Measurements from ENCODE around the gene HLA-DOA. TPM values are rescaled to one million over a fixed set of nuclear protein-coding genes. Genes with fewer than 3 reads are reported as not detected.
A peak's percentile ranks its signal among the peaks of the same experiment; 100 is the strongest.

HLA-DOA gene
- total RNA-seq, 1 experiment from 2014 or later = 4.1 TPM

GRCh38 chr6:32968093-32968866, 41.1 kb downstream of the HLA-DOA start, which contains the start of gene BRD2:
TSS of gene BRD2 (plus strand) at chr6:32968594. CDS start at chr6:32972899, 4,305 bp downstream.
- H3K9me3 Mint-ChIP-seq (ENCODE audit: low read depth, unreplicated experiment) = no peaks in the 10 kb centered on the region
- BruUV-seq (replicated peaks) = TSS peak; percentile 27
- peaks cover 67% of the 10 kb centered on the region for H3K36me3 Mint-ChIP-seq (ENCODE audit: insufficient read depth, unreplicated experiment)
- no peak for TF ChIP-seq CTCF (IDR thresholded peaks at IDR 0.05; ENCODE audit: unreplicated experiment)
- H3K4me3 Mint-ChIP-seq (ENCODE audit: low read depth, unreplicated experiment) = peak within 1 kb of the TSS; percentile 77
- CTCF ChIA-PET = interaction anchor here (0.7 to 11.8 kb wide), 7 partner anchors 13 to 130 kb away, joined by 3 to 143 read pairs (median 4); partner anchors contain the start of genes HLA-DMA and TAP2
- no peaks in the 10 kb centered on the region for H3K27me3 Mint-ChIP-seq (ENCODE audit: unreplicated experiment)
- H3K4me1 Mint-ChIP-seq (ENCODE audit: low read depth, unreplicated experiment) = peaks cover 41% of the 10 kb centered on the region
- intact Hi-C loops (cut with micrococcal nuclease; ENCODE audit: unreplicated experiment) = no loop called here
- DNase-seq = peak; percentile 99
- H3K27ac Mint-ChIP-seq (ENCODE audit: unreplicated experiment) = peak within 1 kb of the TSS; percentile 85

GRCh38 chr6:32967151-32968091, 42.0 kb downstream of the HLA-DOA start:
- Mint-ChIP-seq H3K27ac (ENCODE audit: unreplicated experiment) (peak overlapping the region; percentile 85), H3K9me3 (ENCODE audit: low read depth, unreplicated experiment) (no peaks in the 10 kb centered on the region), H3K4me1 (ENCODE audit: low read depth, unreplicated experiment) (peaks cover 41% of the 10 kb centered on the region), H3K36me3 (ENCODE audit: insufficient read depth, unreplicated experiment) (peaks cover 58% of the 10 kb centered on the region), H3K27me3 (ENCODE audit: unreplicated experiment) (no peaks in the 10 kb centered on the region), H3K4me3 (ENCODE audit: low read depth, unreplicated experiment) (peak overlapping the region; percentile 77)
- peak; percentile 66 for DNase-seq
- peak; percentile 56 for TF ChIP-seq CTCF (IDR thresholded peaks at IDR 0.05; ENCODE audit: unreplicated experiment)
- no TSS peak for BruUV-seq (replicated peaks)
- intact Hi-C loops (cut with micrococcal nuclease; ENCODE audit: unreplicated experiment) = loop anchor here (1.0 kb wide), 1 partner anchor 14 kb away; the partner anchor contains the start of gene HLA-DMA
- CTCF ChIA-PET = interaction anchor here (0.6 to 11.8 kb wide), 5 partner anchors 12 to 129 kb away, joined by 3 to 143 read pairs (median 10); partner anchors contain the start of genes HLA-DMA and TAP2

- no peaks in the 10 kb centered on the region for H3K9me3 Mint-ChIP-seq (ENCODE audit: low read depth, unreplicated experiment)
- no peaks in the 10 kb centered on the region for H3K27me3 Mint-ChIP-seq (ENCODE audit: unreplicated experiment)
- peaks cover 44% of the 10 kb centered on the region for H3K4me1 Mint-ChIP-seq (ENCODE audit: low read depth, unreplicated experiment)
- H3K36me3 Mint-ChIP-seq (ENCODE audit: insufficient read depth, unreplicated experiment) = peaks cover 32% of the 10 kb centered on the region
- H3K4me3 Mint-ChIP-seq (ENCODE audit: low read depth, unreplicated experiment) = no peak overlapping the region
- no peak for DNase-seq
- no TSS peak for BruUV-seq (replicated peaks)
- no peak for TF ChIP-seq CTCF (IDR thresholded peaks at IDR 0.05; ENCODE audit: unreplicated experiment)
- CTCF ChIA-PET = interaction anchor here (0.6 to 4.7 kb wide), 2 partner anchors 9 to 1378 kb away, joined by 4 to 60 read pairs; partner anchors contain the start of gene HLA-DMA
- intact Hi-C loops (cut with micrococcal nuclease; ENCODE audit: unreplicated experiment) = no loop called here
- no peak overlapping the region for H3K27ac Mint-ChIP-seq (ENCODE audit: unreplicated experiment)
Observed at GRCh38 chr6:32964776-32965175, 44.6 kb downstream of the HLA-DOA start.

GRCh38 chr6:32963866-32964265, 45.5 kb downstream of the HLA-DOA start:
- Mint-ChIP-seq H3K36me3 (ENCODE audit: insufficient read depth, unreplicated experiment) (peaks cover 23% of the 10 kb centered on the region), H3K9me3 (ENCODE audit: low read depth, unreplicated experiment) (no peaks in the 10 kb centered on the region), H3K27me3 (ENCODE audit: unreplicated experiment) (no peaks in the 10 kb centered on the region), H3K27ac (ENCODE audit: unreplicated experiment) (no peak overlapping the region), H3K4me3 (ENCODE audit: low read depth, unreplicated experiment) (no peak overlapping the region), H3K4me1 (ENCODE audit: low read depth, unreplicated experiment) (peaks cover 48% of the 10 kb centered on the region)
- BruUV-seq (replicated peaks) = no TSS peak
- intact Hi-C loops (cut with micrococcal nuclease; ENCODE audit: unreplicated experiment) = no loop called here
- no peak for DNase-seq
- TF ChIP-seq CTCF (IDR thresholded peaks at IDR 0.05; ENCODE audit: unreplicated experiment) = no peak
- CTCF ChIA-PET = no interaction called here
